Measurements from ENCODE around the gene TARBP2.
"Not testable (repeated sequence)": the region's sequence is repeated elsewhere in the genome, so short reads cannot be mapped to it uniquely, and the experiment has no call there.

The TARBP2 gene

GRCh38 chr12:53530061-53530460, 29.0 kb downstream of the TARBP2 start:
- no peak for FAIRE-seq
- no peak for TF ChIP-seq POLR2A (IDR thresholded peaks at IDR 0.05; ENCODE audit: low read depth, low read length)
- no peak for DNase-seq (ENCODE audit: insufficient read length, low spot score)

GRCh38 chr12:53530920-53531319, 29.8 kb downstream of the TARBP2 start:
- DNase-seq (ENCODE audit: insufficient read length, low spot score) (no peak), FAIRE-seq (no peak)
- no peak for TF ChIP-seq POLR2A (IDR thresholded peaks at IDR 0.05; ENCODE audit: low read depth, low read length)

DNA sequence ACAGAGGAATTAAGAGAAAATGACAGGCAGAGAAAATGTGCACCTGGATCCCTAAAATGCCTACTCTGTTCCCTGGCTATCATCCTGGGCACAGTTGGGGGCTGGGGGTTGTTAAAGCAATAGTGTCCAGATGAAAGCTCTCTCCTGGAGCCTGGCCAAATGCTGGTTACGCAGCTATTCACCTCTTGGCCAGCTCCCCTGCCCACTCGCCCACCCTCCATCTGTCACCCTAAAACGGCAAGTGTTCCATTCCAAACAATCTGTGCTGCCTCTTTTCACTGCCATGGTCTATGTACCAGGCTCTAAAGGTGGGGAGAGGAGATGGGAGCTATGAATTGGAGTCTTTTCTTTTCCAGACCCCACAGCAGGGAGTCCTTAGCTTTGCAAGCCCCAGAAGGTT, 30.9 kb downstream of the TARBP2 start:
- FAIRE-seq (no peak), DNase-seq (ENCODE audit: insufficient read length, low spot score) (no peak)
- no peak for TF ChIP-seq POLR2A (IDR thresholded peaks at IDR 0.05; ENCODE audit: low read depth, low read length)

GRCh38 chr12:53532524-53533445, 31.7 kb downstream of the TARBP2 start:
- no peak for DNase-seq (ENCODE audit: insufficient read length, low spot score)
- no peak for TF ChIP-seq POLR2A (IDR thresholded peaks at IDR 0.05; ENCODE audit: low read depth, low read length)
- FAIRE-seq = no peak

GRCh38 chr12:53533471-53533870, 32.4 kb downstream of the TARBP2 start:
- FAIRE-seq (no peak), DNase-seq (ENCODE audit: insufficient read length, low spot score) (no peak)
- no peak for TF ChIP-seq POLR2A (IDR thresholded peaks at IDR 0.05; ENCODE audit: low read depth, low read length)

DNA sequence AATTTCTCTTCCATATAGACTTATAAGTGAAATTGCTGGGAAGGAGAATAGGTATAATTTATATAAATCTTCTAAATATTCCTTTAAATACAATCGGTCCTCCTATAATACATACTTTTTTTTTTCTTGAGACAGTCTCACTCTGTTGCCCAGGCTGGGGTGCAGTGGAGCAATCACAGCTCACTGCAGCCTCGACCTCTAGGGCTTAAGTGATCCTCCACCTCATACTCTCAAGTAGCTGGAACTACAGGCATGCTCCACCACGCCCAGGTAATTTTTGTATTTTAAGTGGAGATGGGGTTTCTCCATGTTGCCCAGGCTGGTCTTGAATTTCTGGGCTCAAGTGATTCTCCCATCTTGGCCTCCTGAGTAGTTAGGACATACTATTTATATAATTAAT, 35.9 kb downstream of the TARBP2 start:
- FAIRE-seq (no peak), DNase-seq (ENCODE audit: insufficient read length, low spot score) (no peak)
- TF ChIP-seq POLR2A (IDR thresholded peaks at IDR 0.05; ENCODE audit: low read depth, low read length) = no peak

DNA sequence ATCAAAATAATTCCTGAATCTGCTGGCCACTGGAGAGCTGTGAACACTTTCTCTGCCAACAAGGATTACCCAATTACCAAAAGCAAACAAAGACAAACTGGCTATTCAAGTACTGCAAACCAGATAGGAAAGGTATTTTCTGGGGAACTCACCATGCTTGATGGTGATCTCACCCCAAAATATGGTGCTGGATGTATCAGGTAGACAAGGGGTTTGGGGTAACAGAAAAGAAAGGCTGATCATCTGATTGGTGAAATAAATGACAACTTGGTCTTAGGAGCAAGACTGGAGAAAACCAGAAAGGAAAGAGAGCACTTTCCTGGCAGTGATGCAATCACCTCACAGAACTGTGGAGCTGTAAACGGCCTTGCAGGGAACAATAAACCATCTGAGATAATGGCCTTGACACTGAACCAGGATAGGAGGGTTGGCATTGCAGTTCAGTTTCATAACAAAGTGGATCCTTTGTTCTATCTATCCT, 37.2 kb downstream of the TARBP2 start:
- DNase-seq (ENCODE audit: insufficient read length, low spot score) (no peak), FAIRE-seq (no peak)
- TF ChIP-seq POLR2A (IDR thresholded peaks at IDR 0.05; ENCODE audit: low read depth, low read length) = no peak

- DNase-seq (ENCODE audit: insufficient read length, low spot score) = no peak
- FAIRE-seq = no peak
- no peak for TF ChIP-seq POLR2A (IDR thresholded peaks at IDR 0.05; ENCODE audit: low read depth, low read length)
These were observed 38.4 kb downstream of the TARBP2 start for GRCh38 chr12:53539526-53539925.

GRCh38 chr12:53543539-53543938, 42.5 kb downstream of the TARBP2 start:
- DNase-seq (ENCODE audit: insufficient read length, low spot score) (peak; percentile 45), FAIRE-seq (peak; percentile 83)
- TF ChIP-seq POLR2A (IDR thresholded peaks at IDR 0.05; ENCODE audit: low read depth, low read length) = no peak

- FAIRE-seq; DNase-seq (ENCODE audit: insufficient read length, low spot score): not testable (repeated sequence)
These were observed 47.3 kb downstream of the TARBP2 start for GRCh38 chr12:53548354-53548753.

- not testable (repeated sequence) for DNase-seq (ENCODE audit: insufficient read length, low spot score); FAIRE-seq
These were observed 49.0 kb downstream of the TARBP2 start for GRCh38 chr12:53550131-53550530.

DNA sequence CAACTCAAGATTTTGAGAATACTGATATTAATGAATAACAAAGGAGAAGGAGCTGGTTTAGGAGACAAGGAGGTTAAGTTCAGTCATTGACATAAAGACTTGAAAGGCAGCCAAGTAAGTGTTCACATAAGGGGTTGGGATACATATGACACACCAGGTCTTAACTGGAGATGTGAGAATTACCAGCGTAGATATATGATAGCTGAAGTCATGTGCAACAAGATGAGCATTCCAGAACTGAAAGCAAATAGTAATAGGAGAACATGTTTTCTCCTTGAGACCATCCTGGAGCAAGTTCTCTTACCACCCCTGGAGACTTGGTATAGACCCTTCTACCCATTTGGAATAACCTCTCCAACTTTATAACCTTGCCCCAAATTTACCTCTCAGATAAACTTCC, 49.5 kb downstream of the TARBP2 start:
- no peak for TF ChIP-seq POLR2A (IDR thresholded peaks at IDR 0.05; ENCODE audit: low read depth, low read length)
- FAIRE-seq (no peak), DNase-seq (ENCODE audit: insufficient read length, low spot score) (no peak)

GRCh38 chr12:53551889-53552291, 50.8 kb downstream of the TARBP2 start:
- no peak for TF ChIP-seq POLR2A (IDR thresholded peaks at IDR 0.05; ENCODE audit: low read depth, low read length)
- no peak for FAIRE-seq
- no peak for DNase-seq (ENCODE audit: insufficient read length, low spot score)

GRCh38 chr12:53552361-53553327, 51.6 kb downstream of the TARBP2 start:
- TF ChIP-seq POLR2A (IDR thresholded peaks at IDR 0.05; ENCODE audit: low read depth, low read length) = no peak
- FAIRE-seq (no peak), DNase-seq (ENCODE audit: insufficient read length, low spot score) (no peak)

Data from H54 (cell line).